Neuronal stem cell (in vitro differentiated cells): ENCODE results near the gene UBXN4.

Experiments
- DNase-seq: peaks from one replicate; pipeline ENCODE4 v3.0.0-alpha.2; 2013; ENCODE audit warnings: low spot score
- H2AFZ ChIP-seq: one replicate; pipeline ENCODE4 v1.6.1; 2013; ENCODE audit warnings: mild to moderate bottlenecking, low read length, inconsistent platforms
- H2AK5ac ChIP-seq: 2 replicates; pipeline ENCODE4 v1.6.1; 2013; ENCODE audit warnings: low read depth, mild to moderate bottlenecking, inconsistent platforms, low read length, moderate library complexity, mixed read lengths
- H2BK120ac ChIP-seq: 2 replicates; pipeline ENCODE4 v1.6.1; 2013; ENCODE audit warnings: low read depth, mild to moderate bottlenecking, inconsistent platforms, low read length, moderate library complexity, mixed read lengths
- H2BK12ac ChIP-seq: one replicate; pipeline ENCODE4 v1.6.1; 2013; ENCODE audit warnings: low read length, inconsistent platforms
- H2BK15ac ChIP-seq: 2 replicates; pipeline ENCODE4 v1.6.1; 2013; ENCODE audit warnings: mild to moderate bottlenecking, low read length, inconsistent platforms, mixed read lengths
- H2BK5ac ChIP-seq: one replicate; pipeline ENCODE4 v1.6.1; 2013; ENCODE audit warnings: inconsistent platforms, mild to moderate bottlenecking, low read length, moderate library complexity
- H3K14ac ChIP-seq: one replicate; pipeline ENCODE4 v1.6.1; 2013; ENCODE audit warnings: low read length, inconsistent platforms
- H3K18ac ChIP-seq: 2 replicates; pipeline ENCODE4 v1.6.1; 2013; ENCODE audit warnings: low read length, inconsistent platforms
- H3K23ac ChIP-seq: 2 replicates; pipeline ENCODE4 v1.6.1; 2013; ENCODE audit warnings: low read depth, mild to moderate bottlenecking, mixed read lengths, low read length, inconsistent platforms; ENCODE audit not compliant: poor library complexity
- H3K27ac ChIP-seq: replicated peaks from 3 replicates; pipeline ENCODE4 v1.5.1; 2013; ENCODE audit warnings: low read length, inconsistent platforms
- H3K27me3 ChIP-seq, 3 experiments: 2 replicates each; pipeline ENCODE4 v1.6.1; 2013; ENCODE audit warnings: low read length in 3 of 3, mild to moderate bottlenecking in 2 of 3, inconsistent platforms in 1 of 3, low read depth in 1 of 3, mixed read lengths in 1 of 3, moderate library complexity in 1 of 3; ENCODE audit not compliant: control insufficient read depth in 3 of 3, insufficient read depth in 3 of 3
- H3K36me3 ChIP-seq, 2 donors: replicated peaks in 1 of 2; 2 replicates each; pipeline ENCODE4 v1.6.1; 2013; ENCODE audit warnings: low read length in 2 of 2; ENCODE audit not compliant: control insufficient read depth in 2 of 2, insufficient read depth in 2 of 2
- H3K4ac ChIP-seq: 2 replicates; pipeline ENCODE4 v1.6.1; 2013; ENCODE audit warnings: inconsistent platforms, mild to moderate bottlenecking, low read length, moderate library complexity
- H3K4me1 ChIP-seq, 2 donors: 1 replicate in 1 of 2; 2 replicates in 1 of 2; pipeline ENCODE4 v1.6.1; 2013; ENCODE audit warnings: low read length in 2 of 2, low read depth in 1 of 2; ENCODE audit not compliant: control insufficient read depth in 2 of 2, insufficient read depth in 1 of 2
- H3K4me2 ChIP-seq: one replicate; pipeline ENCODE4 v1.6.1; 2013; ENCODE audit warnings: mild to moderate bottlenecking, low read length, inconsistent platforms; ENCODE audit not compliant: insufficient read depth, poor library complexity, severe bottlenecking
- H3K4me3 ChIP-seq, 2 donors: 2 replicates each; pipeline ENCODE4 v1.5.1; 2013; ENCODE audit warnings: low read length in 2 of 2, mild to moderate bottlenecking in 2 of 2, inconsistent platforms in 1 of 2, moderate library complexity in 1 of 2
- H3K79me1 ChIP-seq: one replicate; pipeline ENCODE4 v1.6.1; 2013; ENCODE audit warnings: low read depth, mild to moderate bottlenecking, inconsistent platforms, low read length, moderate library complexity
- H3K9ac ChIP-seq: one replicate; pipeline ENCODE4 v1.6.1; 2013; ENCODE audit warnings: mild to moderate bottlenecking, low read depth, low read length, inconsistent platforms; ENCODE audit not compliant: poor library complexity
- H3K9me3 ChIP-seq, 2 donors: replicated peaks in 1 of 2; 2 replicates each; pipeline versions ENCODE3 to v1.6.1; 2013; ENCODE audit warnings: low read length in 2 of 2, mild to moderate bottlenecking in 2 of 2, inconsistent platforms in 1 of 2, low read depth in 1 of 2, mixed read lengths in 1 of 2, moderate library complexity in 1 of 2; ENCODE audit not compliant: control insufficient read depth in 2 of 2, insufficient read depth in 1 of 2
- H4K8ac ChIP-seq: one replicate; pipeline ENCODE4 v1.6.1; 2013; ENCODE audit warnings: low read depth, mild to moderate bottlenecking, inconsistent platforms, low read length, moderate library complexity
- H4K91ac ChIP-seq: one replicate; pipeline ENCODE4 v1.6.1; 2013; ENCODE audit warnings: low read length, low read depth, mild to moderate bottlenecking, inconsistent platforms; ENCODE audit not compliant: poor library complexity
- WGBS, 2 donors: extraction: QIAGEN DNeasy Blood & Tissue Kit; methylation state at CpG; one replicate each; pipeline ENCODE4 v1.1.7; 2013; ENCODE audit warnings: missing lambda C conversion rate in 2 of 2, mixed read lengths in 1 of 2; ENCODE audit not compliant: insufficient read length in 2 of 2, insufficient replicate concordance in 1 of 2; ENCODE audit errors: extremely low coverage in 2 of 2; 5-methylcytosine and 5-hydroxymethylcytosine counted together

UBXN4 gene

DNA sequence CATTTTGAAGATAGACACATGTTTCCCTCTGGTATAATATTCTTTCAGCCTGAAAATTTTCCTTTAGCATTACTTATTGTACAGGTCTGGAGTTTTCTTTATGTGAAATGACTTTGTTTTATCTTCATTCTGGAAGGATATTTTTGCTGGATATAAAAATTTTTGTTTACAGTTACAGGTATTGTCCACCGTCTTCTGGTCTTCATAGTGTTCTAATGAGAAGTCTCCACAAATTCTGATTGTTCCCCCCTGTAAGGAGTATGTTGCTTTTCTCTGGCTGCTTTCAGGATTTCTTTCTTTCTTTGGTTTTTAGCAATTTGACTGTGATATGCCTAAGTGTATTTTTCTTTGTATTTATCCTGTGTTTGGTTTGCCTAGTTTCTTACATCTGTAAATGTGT, 15.0 kb downstream of the UBXN4 start:
- H3K9ac ChIP-seq, result no peak overlapping the region
- no peak overlapping the region for H2BK12ac ChIP-seq
- no peak overlapping the region for H3K4me2 ChIP-seq
- no peak overlapping the region for H2AK5ac ChIP-seq
- H4K91ac ChIP-seq, result no peak overlapping the region
- H3K4me3 ChIP-seq, result no peak overlapping the region
- H3K36me3 ChIP-seq, result peaks cover 19 to 95% of the 10 kb centered on the region in 2 donors
- H2AFZ ChIP-seq, result no peak overlapping the region
- no peak overlapping the region for H3K27ac ChIP-seq
- no peak overlapping the region for H3K23ac ChIP-seq
- H3K9me3 ChIP-seq, result peaks cover 0 to 40% of the 10 kb centered on the region in 2 donors
- no peak overlapping the region for H2BK15ac ChIP-seq
- H4K8ac ChIP-seq, result no peak overlapping the region
- H3K79me1 ChIP-seq, result no peaks in the 10 kb centered on the region
- H2BK120ac ChIP-seq, result no peak overlapping the region
- H2BK5ac ChIP-seq, result no peak overlapping the region
- no peak overlapping the region for H3K4ac ChIP-seq
- H3K18ac ChIP-seq, result no peak overlapping the region
- H3K4me1 ChIP-seq, result no peaks in the 10 kb centered on the region
- DNase-seq, result no peak
- H3K14ac ChIP-seq, result no peak overlapping the region
- H3K27me3 ChIP-seq, result no peaks in the 10 kb centered on the region
- no CpG with 5 or more reads among the region's 1 CpG for WGBS, 2 donors

DNA sequence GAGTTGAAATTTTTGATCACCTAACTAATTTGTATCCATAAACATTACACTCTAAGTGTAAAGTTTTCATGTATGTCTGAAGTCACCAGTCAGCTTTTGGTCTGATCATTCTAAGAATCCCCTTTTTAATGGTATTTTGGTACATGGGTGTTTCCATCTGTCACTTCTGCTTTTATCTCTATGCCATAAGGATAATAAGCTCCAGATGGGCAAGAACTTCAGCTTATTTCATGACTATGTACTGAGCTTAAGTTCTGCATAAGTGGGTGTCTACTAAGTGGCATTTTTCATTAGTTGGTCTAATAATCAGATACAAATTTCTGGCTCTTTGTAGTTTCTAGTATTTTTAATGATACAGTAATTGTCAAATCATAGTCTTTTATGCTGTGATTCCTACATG, 20.4 kb downstream of the UBXN4 start:
- Histone ChIP-seq H2BK120ac (no peak overlapping the region), H3K9me3 (peaks cover 0 to 8% of the 10 kb centered on the region in 2 donors), H3K4me1 (no peaks in the 10 kb centered on the region), H2BK5ac (no peak overlapping the region), H3K14ac (no peak overlapping the region), H4K91ac (no peak overlapping the region), H3K4me3 (no peak overlapping the region), H3K18ac (no peak overlapping the region), H3K27ac (no peak overlapping the region), H3K4me2 (no peak overlapping the region), H3K4ac (no peak overlapping the region), H3K9ac (no peak overlapping the region), H3K36me3 (peaks cover 25 to 98% of the 10 kb centered on the region in 2 donors), H2AK5ac (no peak overlapping the region), H2BK12ac (no peak overlapping the region), H3K23ac (no peak overlapping the region), H3K27me3 (no peaks in the 10 kb centered on the region), H3K79me1 (no peaks in the 10 kb centered on the region), H4K8ac (no peak overlapping the region), H2BK15ac (no peak overlapping the region), H2AFZ (no peak overlapping the region)
- DNase-seq, result no peak

DNA sequence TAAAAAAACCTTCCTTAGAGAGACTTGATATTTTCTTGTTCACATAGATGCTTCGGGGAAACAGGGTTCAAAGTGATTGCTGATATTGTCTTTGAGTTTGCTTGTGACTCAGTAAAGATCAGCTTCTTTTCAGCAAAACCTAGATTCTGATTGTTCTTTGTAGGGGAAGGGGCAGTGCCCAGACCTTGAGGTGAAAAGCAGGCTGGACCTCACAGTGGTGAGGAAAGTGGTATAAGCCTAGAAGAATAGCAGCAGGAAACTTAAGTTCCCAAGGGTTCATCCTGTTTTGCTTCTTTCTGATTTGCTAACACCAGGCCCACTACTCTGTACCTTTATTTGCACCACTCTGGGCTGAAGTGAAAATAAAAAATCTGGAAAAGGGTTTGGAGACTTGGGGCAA, 20.9 kb downstream of the UBXN4 start:
- Histone ChIP-seq H3K14ac (no peak overlapping the region), H3K18ac (no peak overlapping the region), H3K27ac (no peak overlapping the region), H4K8ac (no peak overlapping the region), H2BK15ac (no peak overlapping the region), H2BK5ac (no peak overlapping the region), H3K4me3 (no peak overlapping the region), H4K91ac (no peak overlapping the region), H2AK5ac (no peak overlapping the region), H3K79me1 (no peaks in the 10 kb centered on the region), H2AFZ (no peak overlapping the region), H2BK120ac (no peak overlapping the region), H3K4me1 (no peaks in the 10 kb centered on the region), H3K9me3 (peaks cover 0 to 3% of the 10 kb centered on the region in 2 donors), H3K4me2 (no peak overlapping the region), H3K36me3 (peaks cover 25 to 98% of the 10 kb centered on the region in 2 donors), H3K27me3 (no peaks in the 10 kb centered on the region), H2BK12ac (no peak overlapping the region), H3K9ac (no peak overlapping the region), H3K4ac (no peak overlapping the region), H3K23ac (no peak overlapping the region)
- DNase-seq, result no peak
- WGBS, 2 donors, result no CpG with 5 or more reads among the region's 1 CpG

DNA sequence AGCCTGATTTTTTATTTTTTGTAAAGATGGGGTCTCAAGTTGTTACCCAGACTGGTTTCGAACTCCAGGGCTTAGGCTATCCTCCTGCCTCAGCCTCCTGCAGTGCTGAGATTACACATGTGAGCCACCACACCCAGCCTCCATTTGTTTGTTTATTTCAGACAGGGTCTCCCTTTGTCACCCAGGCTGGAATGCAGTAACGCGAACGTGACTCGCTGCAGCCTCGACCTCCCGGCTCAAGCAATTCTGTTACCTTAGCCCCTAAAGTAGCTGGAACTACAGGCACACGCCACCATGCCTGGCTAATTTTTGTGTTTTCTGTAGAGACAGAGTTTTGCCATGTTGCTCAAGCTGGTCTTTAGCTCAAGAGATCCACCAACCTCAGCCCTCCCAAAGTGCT, 27.2 kb downstream of the UBXN4 start:
- no peak overlapping the region for H2AK5ac ChIP-seq
- H3K27ac ChIP-seq, result no peak overlapping the region
- peaks cover 0 to 3% of the 10 kb centered on the region in 2 donors for H3K4me1 ChIP-seq
- no peak overlapping the region for H4K8ac ChIP-seq
- H3K9ac ChIP-seq, result no peak overlapping the region
- no CpG with 5 or more reads among the region's 8 CpGs for WGBS, 2 donors
- H3K4me2 ChIP-seq, result no peak overlapping the region
- no peak overlapping the region for H4K91ac ChIP-seq
- H3K36me3 ChIP-seq, result peaks cover 33 to 97% of the 10 kb centered on the region in 2 donors
- H3K4me3 ChIP-seq, result no peak overlapping the region
- H2BK5ac ChIP-seq, result no peak overlapping the region
- H2BK120ac ChIP-seq, result no peak overlapping the region
- H2AFZ ChIP-seq, result no peak overlapping the region
- peaks cover 0 to 2% of the 10 kb centered on the region in 2 donors for H3K9me3 ChIP-seq
- no peak overlapping the region for H3K18ac ChIP-seq
- H2BK15ac ChIP-seq, result no peak overlapping the region
- no peak overlapping the region for H3K4ac ChIP-seq
- no peak for DNase-seq
- H3K23ac ChIP-seq, result no peak overlapping the region
- no peaks in the 10 kb centered on the region for H3K27me3 ChIP-seq
- H3K14ac ChIP-seq, result no peak overlapping the region
- peaks cover 1% of the 10 kb centered on the region for H3K79me1 ChIP-seq
- no peak overlapping the region for H2BK12ac ChIP-seq
